Thymus (tissue), 11 donors: ENCODE measurements around the gene THUMPD2. TPM values are rescaled to one million over a fixed set of nuclear protein-coding genes. Genes with fewer than 3 reads are reported as not detected.

Experiments
- DNase-seq, 9 donors: peaks; one replicate each; pipeline ENCODE4 v3.0.0-alpha.2; 2013; ENCODE audit warnings: low spot score in 9 of 9, low read depth in 6 of 9, missing footprints in 1 of 9
- H3K27ac ChIP-seq, 2 donors: one replicate each; pipeline ENCODE4 v1.5.1; 2013; ENCODE audit warnings: control low read depth in 1 of 2, low read depth in 1 of 2, low read length in 1 of 2, mild to moderate bottlenecking in 1 of 2, moderate library complexity in 1 of 2
- H3K27me3 ChIP-seq, 2 donors: one replicate each; pipeline ENCODE4 v1.5.1; 2013; ENCODE audit warnings: low read length in 1 of 2; ENCODE audit not compliant: control insufficient read depth in 2 of 2, insufficient read depth in 1 of 2
- H3K36me3 ChIP-seq, 2 donors: one replicate each; pipeline ENCODE4 v1.5.1; 2013; ENCODE audit warnings: low read length in 1 of 2, mild to moderate bottlenecking in 1 of 2, moderate library complexity in 1 of 2; ENCODE audit not compliant: control insufficient read depth in 2 of 2, insufficient read depth in 2 of 2
- H3K4me1 ChIP-seq, 2 donors: one replicate each; pipeline ENCODE4 v1.5.1; 2013; ENCODE audit warnings: low read length in 2 of 2; ENCODE audit not compliant: control insufficient read depth in 2 of 2, insufficient read depth in 2 of 2
- H3K4me3 ChIP-seq, 2 donors: one replicate each; pipeline ENCODE4 v1.5.1; 2013; ENCODE audit warnings: low read length in 2 of 2, control low read depth in 1 of 2, mild to moderate bottlenecking in 1 of 2
- H3K9me3 ChIP-seq, 2 donors: one replicate each; pipeline ENCODE4 v1.5.1; 2013; ENCODE audit warnings: low read length in 1 of 2, mild to moderate bottlenecking in 1 of 2; ENCODE audit not compliant: control insufficient read depth in 2 of 2, insufficient read depth in 1 of 2
- WGBS: extraction: QIAGEN DNeasy Blood & Tissue Kit; methylation state at CpG from one replicate; pipeline ENCODE4 v1.1.7; 2013; 5-methylcytosine and 5-hydroxymethylcytosine counted together
- polyA plus RNA-seq: library from polyadenylated mRNA; stranded (reverse); fragments of 200-250 nt; gene quantifications from one replicate; pipeline ENCODE4 v1.2.3, GENCODE V29; 2013
- total RNA-seq: library from RNA; stranded (reverse); fragments of 120-200 nt; gene quantifications from one replicate; pipeline ENCODE4 v1.2.4, GENCODE V29; 2013
- donor health status: healthy.

The THUMPD2 gene
- total and polyA plus RNA-seq, 2 donors = 18.2 to 31.1 TPM

DNA sequence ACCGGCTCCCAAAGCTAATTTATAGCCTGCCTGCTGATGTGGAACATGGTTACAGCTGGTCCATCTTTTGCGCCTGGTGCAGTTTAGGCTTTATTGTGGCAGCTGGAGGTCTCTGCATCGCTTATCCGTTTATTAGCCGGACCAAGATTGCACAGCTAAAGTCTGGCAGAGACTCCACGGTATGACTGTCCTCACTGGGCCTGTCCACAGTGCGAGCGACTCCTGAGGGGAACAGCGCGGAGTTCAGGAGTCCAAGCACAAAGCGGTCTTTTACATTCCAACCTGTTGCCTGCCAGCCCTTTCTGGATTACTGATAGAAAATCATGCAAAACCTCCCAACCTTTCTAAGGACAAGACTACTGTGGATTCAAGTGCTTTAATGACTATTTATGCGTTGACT lies 62.0 kb downstream of the THUMPD2 start:
- no peaks in the 10 kb centered on the region for H3K9me3 ChIP-seq

DNA sequence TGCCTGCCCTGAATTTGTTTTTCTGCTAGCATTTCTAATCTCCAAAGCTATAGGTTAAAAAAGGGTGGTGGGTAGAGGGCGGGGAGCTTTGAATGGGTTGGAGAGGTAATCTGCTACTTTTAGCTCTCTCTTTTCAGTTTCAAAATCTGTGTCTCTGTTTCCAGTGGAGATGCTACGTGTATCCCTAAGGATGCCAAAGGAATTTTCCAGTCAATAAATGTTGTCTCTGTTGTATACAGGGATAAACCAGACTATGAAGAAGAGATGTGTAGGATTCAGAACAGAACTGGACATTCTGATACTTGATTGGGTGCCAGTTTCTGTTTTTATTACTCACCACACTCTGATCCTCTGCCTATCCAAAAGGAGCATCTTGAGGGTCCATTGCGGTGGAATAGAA lies 63.2 kb downstream of the THUMPD2 start:
- Histone ChIP-seq H3K27ac (no peak overlapping the region), H3K9me3 (no peaks in the 10 kb centered on the region), H3K4me3 (no peak overlapping the region), H3K36me3 (no peaks in the 10 kb centered on the region), H3K27me3 (no peaks in the 10 kb centered on the region), H3K4me1 (no peaks in the 10 kb centered on the region)
- WGBS = 96% methylated on average over 3 of the region's 3 CpGs
- no peak for DNase-seq

More for the DNA sequence above, 62.0 kb downstream of the THUMPD2 start:
- 97% methylated on average over 12 of the region's 12 CpGs for WGBS
- no peak overlapping the region for H3K4me3 ChIP-seq
- no peaks in the 10 kb centered on the region for H3K27me3 ChIP-seq
- no peak for DNase-seq
- no peaks in the 10 kb centered on the region for H3K4me1 ChIP-seq
- H3K27ac ChIP-seq = no peak overlapping the region
- no peaks in the 10 kb centered on the region for H3K36me3 ChIP-seq

DNA sequence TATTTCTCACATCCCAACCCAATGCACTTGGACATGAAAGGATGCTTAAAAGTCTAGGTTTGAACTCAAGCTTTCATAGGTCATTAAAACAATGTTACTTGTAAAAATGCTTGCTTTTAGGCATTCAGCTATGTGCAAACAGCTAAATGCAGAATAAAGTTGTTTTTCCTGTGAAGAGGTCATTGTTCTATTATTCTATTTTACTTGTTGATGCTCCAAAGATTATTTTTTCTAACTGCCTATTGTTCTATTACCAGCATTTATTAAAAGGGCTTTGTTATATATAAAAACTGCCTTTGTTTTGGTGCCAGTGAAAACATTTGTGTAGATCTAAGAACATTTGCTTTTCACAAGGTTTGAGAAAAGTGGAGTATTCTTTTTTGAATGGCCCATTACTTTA lies 64.0 kb downstream of the THUMPD2 start:
- no peak for DNase-seq
- H3K4me1 ChIP-seq = no peaks in the 10 kb centered on the region
- H3K27me3 ChIP-seq = no peaks in the 10 kb centered on the region
- no peaks in the 10 kb centered on the region for H3K36me3 ChIP-seq
- no peaks in the 10 kb centered on the region for H3K9me3 ChIP-seq
- no peak overlapping the region for H3K27ac ChIP-seq
- no peak overlapping the region for H3K4me3 ChIP-seq

DNA sequence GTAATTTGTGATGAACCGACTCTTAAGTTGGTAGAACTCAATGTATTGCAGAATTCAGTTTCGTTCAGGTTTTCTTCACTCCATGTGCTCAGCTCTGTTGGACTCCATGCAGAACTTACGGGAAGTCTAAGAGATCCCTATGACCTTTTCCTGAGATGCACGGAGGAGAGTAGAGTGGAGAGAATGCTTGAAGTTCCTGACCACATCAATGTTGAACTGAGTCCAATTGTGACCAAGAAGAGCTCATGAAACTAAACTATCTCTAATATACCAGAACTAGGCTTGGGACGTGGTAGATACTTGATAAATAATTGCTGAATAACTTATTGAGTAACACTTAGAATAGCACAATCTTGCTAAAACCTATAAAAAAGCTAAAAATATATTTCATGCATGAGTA lies 66.1 kb downstream of the THUMPD2 start:
- 98% methylated on average over 5 of the region's 5 CpGs for WGBS
- no peaks in the 10 kb centered on the region for H3K36me3 ChIP-seq

DNA sequence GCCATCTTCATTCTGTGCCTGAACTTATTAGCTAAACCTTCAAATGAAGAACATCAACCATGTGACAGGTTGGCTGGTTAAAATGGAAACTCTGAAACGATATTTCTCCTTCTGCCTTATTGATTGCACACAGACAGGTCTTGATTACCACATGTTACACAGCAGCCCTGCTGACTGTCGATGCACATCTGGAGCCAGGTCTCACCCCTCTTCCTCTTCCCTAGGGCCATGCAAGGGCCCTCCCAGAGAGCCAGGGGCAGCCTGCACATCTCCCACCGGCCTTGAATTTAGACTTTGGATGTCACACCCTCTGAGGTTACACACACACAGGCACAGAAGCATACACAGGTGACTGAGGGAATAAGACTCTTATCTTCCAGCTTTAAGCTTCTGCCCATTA lies 68.3 kb downstream of the THUMPD2 start:
- Histone ChIP-seq H3K27me3 (no peaks in the 10 kb centered on the region), H3K9me3 (no peaks in the 10 kb centered on the region), H3K27ac (no peak overlapping the region), H3K36me3 (no peaks in the 10 kb centered on the region), H3K4me1 (no peaks in the 10 kb centered on the region), H3K4me3 (no peak overlapping the region)
- DNase-seq = no peak
- WGBS = 89% methylated on average over 3 of the region's 3 CpGs

More for the DNA sequence above, 66.1 kb downstream of the THUMPD2 start:
- Histone ChIP-seq H3K4me3 (no peak overlapping the region), H3K27ac (no peak overlapping the region), H3K4me1 (no peaks in the 10 kb centered on the region), H3K27me3 (no peaks in the 10 kb centered on the region), H3K9me3 (no peaks in the 10 kb centered on the region)
- DNase-seq = no peak

DNA sequence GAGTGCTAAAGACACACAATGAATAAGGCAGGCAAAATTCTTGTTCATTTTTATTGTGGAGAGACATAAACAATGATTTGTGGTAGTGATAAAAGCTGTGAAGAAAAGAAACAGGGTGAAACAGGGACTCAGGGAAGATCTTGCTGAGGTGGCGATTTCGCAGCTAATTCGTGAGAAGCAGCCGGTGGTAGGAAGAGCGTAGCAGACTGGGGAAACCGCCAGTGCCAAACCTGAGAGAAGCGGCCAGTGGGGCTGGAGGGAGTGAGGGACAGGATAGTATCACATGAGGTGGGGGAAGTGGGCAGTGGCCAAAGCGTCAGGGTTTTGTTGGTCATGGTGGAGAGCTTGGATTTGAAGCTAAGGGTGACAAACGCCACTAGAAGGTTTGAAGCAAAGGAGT lies 71.1 kb downstream of the THUMPD2 start:
- Histone ChIP-seq H3K4me1 (no peaks in the 10 kb centered on the region), H3K4me3 (no peak overlapping the region), H3K36me3 (no peaks in the 10 kb centered on the region), H3K27ac (no peak overlapping the region), H3K27me3 (no peaks in the 10 kb centered on the region), H3K9me3 (no peaks in the 10 kb centered on the region)
- 99% methylated on average over 9 of the region's 9 CpGs for WGBS
- DNase-seq = no peak

DNA sequence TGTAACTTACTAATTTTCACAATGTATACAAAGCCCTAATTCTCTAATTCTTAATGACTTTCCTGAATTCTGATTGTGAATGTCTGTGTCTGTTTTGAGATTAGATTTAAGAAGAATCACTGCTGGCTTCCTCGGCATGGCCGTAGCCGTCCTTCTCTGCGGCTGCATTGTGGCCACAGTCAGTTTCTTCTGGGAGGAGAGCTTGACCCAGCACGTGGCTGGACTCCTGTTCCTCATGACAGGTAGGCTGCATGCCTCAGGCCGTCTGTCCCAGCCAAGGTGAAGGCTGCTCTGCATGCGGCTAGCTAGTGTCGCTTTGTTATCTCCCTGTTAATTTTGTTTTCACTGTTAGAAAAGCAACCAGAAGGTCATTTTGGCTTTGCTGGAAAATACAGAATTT lies 72.1 kb downstream of the THUMPD2 start:
- DNase-seq = no peak
- WGBS = 97% methylated on average over 8 of the region's 8 CpGs
- Histone ChIP-seq H3K4me1 (no peaks in the 10 kb centered on the region), H3K27me3 (no peaks in the 10 kb centered on the region), H3K27ac (no peak overlapping the region), H3K36me3 (no peaks in the 10 kb centered on the region), H3K9me3 (no peaks in the 10 kb centered on the region), H3K4me3 (no peak overlapping the region)

DNA sequence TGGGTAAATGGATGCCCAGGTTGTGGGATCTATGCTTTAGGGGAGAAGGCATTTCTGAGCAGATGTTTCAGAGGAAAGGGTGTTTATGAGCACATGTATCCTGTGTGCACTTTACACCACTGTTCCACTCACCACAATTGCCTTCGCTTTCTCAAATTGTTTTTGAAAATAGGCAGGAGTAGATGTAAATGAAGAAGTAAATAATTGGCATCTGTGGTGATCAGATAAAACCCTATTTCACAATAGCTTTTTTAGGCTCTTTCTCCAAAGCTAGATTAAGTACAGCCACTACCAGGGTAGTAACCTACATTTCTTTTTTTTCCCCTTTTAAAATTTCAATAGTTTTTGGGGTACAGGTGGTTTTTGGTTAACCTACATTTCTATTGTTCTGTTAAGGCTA lies 72.7 kb downstream of the THUMPD2 start:
- H3K27me3 ChIP-seq = no peaks in the 10 kb centered on the region
- H3K4me1 ChIP-seq = no peaks in the 10 kb centered on the region
- no peaks in the 10 kb centered on the region for H3K36me3 ChIP-seq
- 64% methylated on average over 1 of the region's 1 CpG for WGBS
- no peak for DNase-seq
- no peak overlapping the region for H3K27ac ChIP-seq
- no peaks in the 10 kb centered on the region for H3K9me3 ChIP-seq
- H3K4me3 ChIP-seq = no peak overlapping the region

DNA sequence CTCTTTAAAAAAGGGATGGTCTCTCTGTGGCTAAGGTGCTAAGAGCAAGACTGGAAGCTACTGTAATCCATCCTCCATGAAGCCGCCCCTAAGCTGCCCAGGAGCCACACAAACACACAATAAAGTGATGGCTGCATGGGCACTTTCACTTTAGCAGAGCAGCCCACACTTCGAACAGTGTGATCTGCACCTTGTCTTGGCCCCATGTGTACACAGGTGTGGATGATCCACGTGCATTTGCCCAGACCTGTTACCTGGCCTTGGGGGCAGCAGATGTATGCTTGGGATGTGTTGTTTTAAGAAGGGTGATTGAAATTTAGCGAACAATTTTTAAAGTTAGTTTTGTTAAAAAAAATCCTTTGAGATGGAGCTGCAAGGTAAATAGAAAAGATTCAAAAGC lies 73.4 kb downstream of the THUMPD2 start:
- 90% methylated on average over 4 of the region's 4 CpGs for WGBS
- DNase-seq = no peak
- H3K27ac ChIP-seq = no peak overlapping the region
- no peaks in the 10 kb centered on the region for H3K9me3 ChIP-seq
- no peaks in the 10 kb centered on the region for H3K27me3 ChIP-seq
- no peaks in the 10 kb centered on the region for H3K4me1 ChIP-seq
- H3K36me3 ChIP-seq = no peaks in the 10 kb centered on the region
- H3K4me3 ChIP-seq = no peak overlapping the region

DNA sequence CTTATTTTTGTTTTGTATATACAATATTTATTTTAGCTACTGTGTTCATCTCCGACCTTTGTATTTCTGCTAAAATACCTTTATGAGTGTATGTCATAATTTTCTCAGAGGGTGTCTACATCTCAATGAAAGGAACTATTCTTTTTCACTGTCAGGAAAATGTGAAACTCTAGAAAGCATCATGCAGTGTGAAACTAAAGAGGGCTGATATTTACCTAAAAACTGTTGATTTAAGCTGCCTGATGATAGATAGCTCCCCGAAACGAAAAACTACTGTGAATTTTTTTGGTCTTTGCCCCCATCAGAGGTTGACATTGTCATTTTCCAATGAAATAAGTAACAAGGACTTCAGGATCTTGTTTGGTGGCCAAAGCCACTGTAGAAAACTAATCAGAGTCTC lies 74.5 kb downstream of the THUMPD2 start:
- whole genome bisulfite sequencing = 95% methylated on average over 3 of the region's 3 CpGs
- H3K4me1 ChIP-seq = no peaks in the 10 kb centered on the region
- no peak for DNase-seq
- H3K27ac ChIP-seq = no peak overlapping the region
- no peaks in the 10 kb centered on the region for H3K27me3 ChIP-seq
- no peaks in the 10 kb centered on the region for H3K9me3 ChIP-seq
- no peak overlapping the region for H3K4me3 ChIP-seq
- H3K36me3 ChIP-seq = no peaks in the 10 kb centered on the region
